ENCODE data around the gene SCYGR3.

The SCYGR3 gene

DNA sequence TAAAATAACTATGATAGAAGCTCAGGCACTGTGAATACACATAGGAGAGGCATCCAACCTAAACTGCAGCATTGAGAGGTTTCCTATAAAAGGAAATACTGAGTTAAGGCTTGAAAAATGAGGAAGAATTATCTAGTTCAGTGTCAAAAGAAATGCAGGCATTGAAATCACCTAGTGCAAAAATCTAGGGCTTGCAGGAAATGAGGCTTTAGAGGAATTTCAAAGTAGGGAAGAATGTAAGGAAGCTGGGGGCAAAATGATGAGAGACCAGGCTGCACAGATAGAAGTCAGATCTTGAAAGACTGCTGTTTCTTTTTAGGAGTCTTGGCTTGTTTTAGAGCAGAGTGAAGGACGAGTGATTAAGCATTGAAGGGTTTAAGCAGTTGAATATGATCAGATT, 44.0 kb downstream of the SCYGR3 start:
- Mint-ChIP-seq H3K27me3 (ENCODE audit: low read depth) (no peaks in the 10 kb centered on the region), H3K4me3 (no peak overlapping the region), H3K9me3 (no peaks in the 10 kb centered on the region), H3K4me1 (no peaks in the 10 kb centered on the region), H3K27ac (peak overlapping the region in 1 of 3 experiments; percentile 16), H3K36me3 (ENCODE audit: low read depth) (no peaks in the 10 kb centered on the region)
- TF ChIP-seq, protein P1, sequence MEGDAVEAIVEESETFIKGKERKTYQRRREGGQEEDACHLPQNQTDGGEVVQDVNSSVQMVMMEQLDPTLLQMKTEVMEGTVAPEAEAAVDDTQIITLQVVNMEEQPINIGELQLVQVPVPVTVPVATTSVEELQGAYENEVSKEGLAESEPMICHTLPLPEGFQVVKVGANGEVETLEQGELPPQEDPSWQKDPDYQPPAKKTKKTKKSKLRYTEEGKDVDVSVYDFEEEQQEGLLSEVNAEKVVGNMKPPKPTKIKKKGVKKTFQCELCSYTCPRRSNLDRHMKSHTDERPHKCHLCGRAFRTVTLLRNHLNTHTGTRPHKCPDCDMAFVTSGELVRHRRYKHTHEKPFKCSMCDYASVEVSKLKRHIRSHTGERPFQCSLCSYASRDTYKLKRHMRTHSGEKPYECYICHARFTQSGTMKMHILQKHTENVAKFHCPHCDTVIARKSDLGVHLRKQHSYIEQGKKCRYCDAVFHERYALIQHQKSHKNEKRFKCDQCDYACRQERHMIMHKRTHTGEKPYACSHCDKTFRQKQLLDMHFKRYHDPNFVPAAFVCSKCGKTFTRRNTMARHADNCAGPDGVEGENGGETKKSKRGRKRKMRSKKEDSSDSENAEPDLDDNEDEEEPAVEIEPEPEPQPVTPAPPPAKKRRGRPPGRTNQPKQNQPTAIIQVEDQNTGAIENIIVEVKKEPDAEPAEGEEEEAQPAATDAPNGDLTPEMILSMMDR (IDR thresholded peaks at IDR 0.05; ENCODE audit: unreplicated experiment in 3 of 3) = no peak

GRCh38 chr2:227568852-227569169, 45.8 kb downstream of the SCYGR3 start:
- no peaks in the 10 kb centered on the region for H3K9me3 Mint-ChIP-seq
- no peaks in the 10 kb centered on the region for H3K27me3 Mint-ChIP-seq (ENCODE audit: low read depth)
- no peak overlapping the region for H3K27ac Mint-ChIP-seq
- TF ChIP-seq, protein P1 (IDR thresholded peaks at IDR 0.05; ENCODE audit: unreplicated experiment in 3 of 3) = no peak
- H3K36me3 Mint-ChIP-seq (ENCODE audit: low read depth) = no peaks in the 10 kb centered on the region
- no peak overlapping the region for H3K4me3 Mint-ChIP-seq
- no peaks in the 10 kb centered on the region for H3K4me1 Mint-ChIP-seq

GRCh38 chr2:227566012-227566411, 48.6 kb downstream of the SCYGR3 start:
- TF ChIP-seq, protein P1 (IDR thresholded peaks at IDR 0.05; ENCODE audit: unreplicated experiment in 3 of 3) = no peak
- H3K9me3 Mint-ChIP-seq = no peaks in the 10 kb centered on the region
- no peaks in the 10 kb centered on the region for H3K4me1 Mint-ChIP-seq
- no peaks in the 10 kb centered on the region for H3K36me3 Mint-ChIP-seq (ENCODE audit: low read depth)
- H3K27me3 Mint-ChIP-seq (ENCODE audit: low read depth) = no peaks in the 10 kb centered on the region
- H3K4me3 Mint-ChIP-seq = no peak overlapping the region
- H3K27ac Mint-ChIP-seq = no peak overlapping the region

DNA sequence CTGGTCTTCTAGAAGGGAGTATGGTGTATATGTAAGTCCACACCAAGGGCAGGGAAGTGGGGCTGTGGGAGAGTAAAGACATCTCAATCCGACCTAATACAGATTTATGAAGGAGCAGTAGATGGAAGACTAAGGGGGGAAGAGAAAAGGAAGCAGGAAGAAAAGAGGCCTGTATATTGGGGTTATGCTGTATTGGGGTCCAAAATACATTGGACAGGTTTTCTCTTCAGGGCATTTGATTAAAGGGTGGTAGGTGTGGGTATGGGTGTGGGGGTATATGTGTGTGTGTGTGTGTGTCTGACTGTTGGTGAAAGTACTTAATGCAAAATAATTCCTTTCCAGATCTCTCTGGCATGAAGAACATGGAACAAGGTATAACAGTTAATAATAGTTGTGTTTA, 49.6 kb downstream of the SCYGR3 start:
- Mint-ChIP-seq H3K9me3 (no peaks in the 10 kb centered on the region), H3K27me3 (ENCODE audit: low read depth) (no peaks in the 10 kb centered on the region), H3K36me3 (ENCODE audit: low read depth) (no peaks in the 10 kb centered on the region), H3K4me3 (no peak overlapping the region), H3K27ac (no peak overlapping the region), H3K4me1 (no peaks in the 10 kb centered on the region)
- TF ChIP-seq, protein P1 (IDR thresholded peaks at IDR 0.05; ENCODE audit: unreplicated experiment in 3 of 3) = no peak
